PC-3 (cell line): ENCODE measurements around the gene SLC25A17.

Experiments used
- CTCF ChIP-seq: fragments of 300-600 bp; sonication (generic); conservative IDR thresholded peaks from 2 replicates; pipeline ENCODE4 v1.5.1; 2017; ENCODE audit warnings: antibody characterized with exemption, low read depth, mild to moderate bottlenecking, low read length
- EZH2 ChIP-seq: fragments of 300-600 bp; sonication (generic); IDR thresholded peaks from one replicate; pipeline ENCODE4 v1.6.1; 2017; ENCODE audit warnings: antibody characterized with exemption, mild to moderate bottlenecking, low read length; ENCODE audit not compliant: unreplicated experiment

GRCh38 chr22:40853333-40853732 is 34.2 kb upstream of the SLC25A17 start:
- TF ChIP-seq CTCF = no peak
- TF ChIP-seq EZH2 = no peak
